Measurements from ENCODE around the gene ACSS3.
"Not testable (repeated sequence)": the region's sequence is repeated elsewhere in the genome, so short reads cannot be mapped to it uniquely, and the experiment has no call there.

The ACSS3 gene

GRCh38 chr12:81092053-81092452 lies 14.2 kb downstream of the ACSS3 start:
- Histone ChIP-seq H3K27ac (no peak overlapping the region), H3K4me3 (no peak overlapping the region)
- DNase-seq (ENCODE audit: low spot score), result no peak
- TF ChIP-seq, protein P1, sequence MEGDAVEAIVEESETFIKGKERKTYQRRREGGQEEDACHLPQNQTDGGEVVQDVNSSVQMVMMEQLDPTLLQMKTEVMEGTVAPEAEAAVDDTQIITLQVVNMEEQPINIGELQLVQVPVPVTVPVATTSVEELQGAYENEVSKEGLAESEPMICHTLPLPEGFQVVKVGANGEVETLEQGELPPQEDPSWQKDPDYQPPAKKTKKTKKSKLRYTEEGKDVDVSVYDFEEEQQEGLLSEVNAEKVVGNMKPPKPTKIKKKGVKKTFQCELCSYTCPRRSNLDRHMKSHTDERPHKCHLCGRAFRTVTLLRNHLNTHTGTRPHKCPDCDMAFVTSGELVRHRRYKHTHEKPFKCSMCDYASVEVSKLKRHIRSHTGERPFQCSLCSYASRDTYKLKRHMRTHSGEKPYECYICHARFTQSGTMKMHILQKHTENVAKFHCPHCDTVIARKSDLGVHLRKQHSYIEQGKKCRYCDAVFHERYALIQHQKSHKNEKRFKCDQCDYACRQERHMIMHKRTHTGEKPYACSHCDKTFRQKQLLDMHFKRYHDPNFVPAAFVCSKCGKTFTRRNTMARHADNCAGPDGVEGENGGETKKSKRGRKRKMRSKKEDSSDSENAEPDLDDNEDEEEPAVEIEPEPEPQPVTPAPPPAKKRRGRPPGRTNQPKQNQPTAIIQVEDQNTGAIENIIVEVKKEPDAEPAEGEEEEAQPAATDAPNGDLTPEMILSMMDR (IDR thresholded peaks at IDR 0.05), result no peak

GRCh38 chr12:81094718-81095360 lies 17.0 kb downstream of the ACSS3 start:
- no peak overlapping the region for H3K4me3 ChIP-seq
- TF ChIP-seq, protein P1 (IDR thresholded peaks at IDR 0.05), result no peak
- H3K27ac ChIP-seq, result no peak overlapping the region
- no peak for DNase-seq (ENCODE audit: low spot score)

GRCh38 chr12:81095501-81096232 lies 17.8 kb downstream of the ACSS3 start:
- DNase-seq (ENCODE audit: low spot score), result no peak
- no peak overlapping the region for H3K27ac ChIP-seq
- no peak overlapping the region for H3K4me3 ChIP-seq

DNA sequence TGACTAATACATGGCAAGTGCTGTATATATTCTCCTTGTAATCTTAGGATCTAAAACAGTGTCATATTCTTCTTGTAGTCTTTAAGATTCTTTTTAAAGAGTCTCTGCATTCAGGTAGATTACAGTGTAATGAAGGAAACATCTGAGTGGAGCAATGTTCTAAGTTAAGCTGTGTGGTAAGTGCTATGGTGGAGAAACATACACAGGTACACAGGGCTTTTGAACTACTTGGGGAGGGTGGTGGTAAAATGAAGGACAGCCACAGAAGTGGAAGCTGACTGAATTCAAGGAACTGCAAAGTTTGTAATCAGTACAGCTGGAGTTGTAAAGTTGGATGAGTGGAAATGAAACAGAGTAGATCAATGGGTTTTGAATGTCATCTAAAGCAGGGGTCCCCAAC lies 27.8 kb downstream of the ACSS3 start:
- no peak for DNase-seq (ENCODE audit: low spot score)
- Histone ChIP-seq H3K4me3 (no peak overlapping the region), H3K27ac (no peak overlapping the region)
- TF ChIP-seq, protein P1 (IDR thresholded peaks at IDR 0.05), result no peak

More at GRCh38 chr12:81095501-81096232, 17.8 kb downstream of the ACSS3 start:
- TF ChIP-seq, protein P1 (IDR thresholded peaks at IDR 0.05), result no peak

DNA sequence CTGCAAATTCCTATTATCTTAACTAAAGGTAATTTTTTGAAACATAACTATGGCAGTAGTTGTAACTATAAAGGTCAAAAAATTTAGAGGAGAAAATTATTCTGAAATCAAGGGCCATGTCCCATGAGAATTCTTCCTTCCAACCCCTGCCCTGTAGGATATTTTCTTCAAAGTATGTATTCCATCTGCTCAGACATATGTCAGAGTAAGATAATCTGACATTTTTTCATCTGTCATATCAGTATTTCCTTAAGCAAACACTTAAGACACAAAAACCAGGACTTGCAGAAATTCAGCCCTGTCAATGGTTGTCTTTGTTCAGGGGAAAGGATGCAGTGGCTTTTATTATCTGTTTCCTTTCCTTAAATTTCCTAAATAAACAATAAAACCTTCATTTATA lies 36.3 kb downstream of the ACSS3 start:
- Histone ChIP-seq H3K27ac (no peak overlapping the region), H3K4me3 (no peak overlapping the region)
- no peak for DNase-seq (ENCODE audit: low spot score)
- TF ChIP-seq, protein P1 (IDR thresholded peaks at IDR 0.05), result no peak

DNA sequence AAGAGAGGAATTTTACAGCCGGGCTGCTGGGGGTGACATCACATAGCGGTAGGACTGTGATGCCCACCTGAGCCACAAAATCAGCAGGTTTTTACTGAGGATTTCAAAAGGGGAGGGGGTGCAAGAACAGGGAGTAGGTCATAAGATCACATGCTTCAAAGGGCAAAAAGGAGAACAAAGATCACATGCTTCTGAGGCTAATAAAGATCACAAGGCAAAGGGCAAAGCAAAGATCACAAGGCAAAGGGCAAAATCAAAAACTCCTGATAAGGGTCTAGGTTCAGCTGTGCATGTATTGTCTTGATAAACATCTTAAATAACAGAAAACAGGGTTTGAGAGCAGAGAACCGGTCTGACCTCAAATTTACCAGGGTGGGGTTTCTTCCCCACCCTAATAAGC lies 41.2 kb downstream of the ACSS3 start:
- not testable (repeated sequence) for DNase-seq (ENCODE audit: low spot score); H3K27ac ChIP-seq; H3K4me3 ChIP-seq

- DNase-seq (ENCODE audit: low spot score), result no peak
Observed at GRCh38 chr12:81120961-81121360, 43.1 kb downstream of the ACSS3 start.

More at GRCh38 chr12:81120961-81121360, 43.1 kb downstream of the ACSS3 start:
- H3K4me3 ChIP-seq, result no peak overlapping the region
- TF ChIP-seq, protein P1 (IDR thresholded peaks at IDR 0.05), result no peak
- no peak overlapping the region for H3K27ac ChIP-seq
